SK-N-SH (cell line): ENCODE data around the gene DCUN1D2.

Source experiments
- CTCF ChIP-seq: fragments of 200-600 bp; sonication (generic); IDR thresholded peaks from 2 replicates; pipeline ENCODE4 v1.6.1; 2017; ENCODE audit warnings: antibody characterized with exemption, mild to moderate bottlenecking, moderate library complexity
- EZH2phosphoT487 ChIP-seq: fragments of 200-600 bp; sonication (generic); IDR thresholded peaks from 2 replicates; pipeline ENCODE4 v1.6.1; 2017; ENCODE audit warnings: low read depth, mixed run types, mild to moderate bottlenecking, antibody characterized with exemption, moderate library complexity, borderline replicate concordance
- MAX ChIP-seq: IDR thresholded peaks from 2 replicates; pipeline ENCODE4 v1.4.0; 2012; ENCODE audit warnings: low read depth
- MEF2A ChIP-seq: IDR thresholded peaks from 2 replicates; pipeline ENCODE4 v1.4.0; 2012; ENCODE audit warnings: low read depth, borderline replicate concordance
- PBX3 ChIP-seq: IDR thresholded peaks from 2 replicates; pipeline ENCODE4; 2012
- RCOR1 ChIP-seq: fragments of 150-350 bp; IDR thresholded peaks from 2 replicates; pipeline ENCODE4 v1.6.1; 2017; ENCODE audit warnings: antibody characterized with exemption, low read length
- TCF12 ChIP-seq: IDR thresholded peaks from 2 replicates; pipeline ENCODE4 v1.4.0; 2012

GRCh38 chr13:113483504-113484293 is 6.8 kb downstream of the DCUN1D2 start:
- TF ChIP-seq MEF2A = no peak
- TF ChIP-seq CTCF = no peak
- TF ChIP-seq PBX3 = no peak
- no peak for TF ChIP-seq RCOR1
- no peak for TF ChIP-seq MAX
- TF ChIP-seq EZH2phosphoT487 = no peak
- no peak for TF ChIP-seq TCF12
